HepG2 (cell line): ENCODE measurements around the gene BCL2. TPM values are rescaled to one million over a fixed set of nuclear protein-coding genes. Genes with fewer than 3 reads are reported as not detected.

Experiments
- ATAC-seq: fragments of 200-7000 bp; cut with Tn5 transposase; 3 replicates; pipeline ENCODE4 v1.9.1; 2020; ENCODE audit warnings: mild to moderate bottlenecking, moderate library complexity
- BruUV-seq: library from RNA; stranded (reverse); fragments of 400-500 nt; replicated peaks from 2 replicates; lab custom pipeline; 2021; lab: Mats Ljungman, UMichigan
- CTCF ChIA-PET: fragments of 300-600 bp; formaldehyde crosslinking; extraction: SDS; loops from one replicate; lab custom pipeline; 2021; ENCODE audit warnings: low total read pairs, inconsistent platforms, low intra/inter-chr PET ratio; lab: Yijun Ruan, JAX
- POLR2A ChIA-PET: fragments of 350-600 bp; sonication (Branson Sonifier 250); formaldehyde crosslinking; loops from one replicate; lab custom pipeline; 2020; ENCODE audit warnings: antibody characterized with exemption, inconsistent platforms; lab: Yijun Ruan, JAX
- DNase-seq: peaks from one replicate; pipeline ENCODE4 v3.0.0-alpha.2; 2015; ENCODE audit warnings: low spot score
- FAIRE-seq: peaks from 3 replicates; lab custom pipeline; 2011; peaks lifted over from hg19 to GRCh38; lab: Jason Lieb, UNC
- H2AFZ ChIP-seq: one replicate; pipeline ENCODE4 v1.6.1; 2011; ENCODE audit warnings: low read length, inconsistent platforms
- H3K27ac ChIP-seq: fragments of 300-600 bp; 3 replicates; pipeline ENCODE4 v1.8.0; 2011; ENCODE audit warnings: mixed run types, mild to moderate bottlenecking, mixed read lengths, low read length, inconsistent platforms; ENCODE audit not compliant: insufficient read depth; ENCODE audit errors: extremely low read length
- H3K27me3 ChIP-seq, 2 experiments: fragments of 200-600 bp in 1 of 2; 2 replicates in 1 of 2; 3 replicates in 1 of 2; pipeline versions ENCODE4 v1.6.0 to v1.8.0; 2011; ENCODE audit warnings: low read length in 2 of 2, mild to moderate bottlenecking in 2 of 2, moderate library complexity in 2 of 2, inconsistent platforms in 1 of 2; ENCODE audit not compliant: insufficient read depth in 2 of 2, control insufficient read depth in 1 of 2
- H3K36me3 ChIP-seq, 2 experiments: fragments of 200-600 bp in 1 of 2; replicated peaks in 1 of 2; 2 replicates in 1 of 2; 3 replicates in 1 of 2; pipeline versions ENCODE4 v1.5.1 to v1.8.0; 2011; ENCODE audit warnings: low read length in 2 of 2, inconsistent platforms in 1 of 2; ENCODE audit not compliant: insufficient read depth in 2 of 2, control insufficient read depth in 1 of 2
- H3K4me1 ChIP-seq: 2 replicates; pipeline ENCODE4 v1.5.1; 2012; ENCODE audit warnings: low read length, inconsistent platforms; ENCODE audit not compliant: insufficient read depth
- H3K4me2 ChIP-seq: 2 replicates; pipeline ENCODE4 v1.6.0; 2011; ENCODE audit warnings: low read depth, low read length, inconsistent platforms
- H3K4me3 ChIP-seq, 3 experiments: fragments of 200-600 bp in 1 of 3; sonication (generic), shearing (Covaris generic) in 1 of 3; replicated peaks in 1 of 3; 2 replicates each; pipeline ENCODE4 v1.5.1; 2011 to 2016; ENCODE audit warnings: low read length in 3 of 3, inconsistent platforms in 2 of 3, low read depth in 2 of 3, mild to moderate bottlenecking in 2 of 3, control low read depth in 1 of 3, mixed read lengths in 1 of 3; ENCODE audit not compliant: insufficient read depth in 1 of 3
- H3K79me2 ChIP-seq: one replicate; pipeline ENCODE4 v1.6.1; 2011; ENCODE audit warnings: low read length, inconsistent platforms; ENCODE audit not compliant: insufficient read depth
- H3K9ac ChIP-seq: 2 replicates; pipeline ENCODE4 v1.6.0; 2011; ENCODE audit warnings: mild to moderate bottlenecking, low read depth, low read length, inconsistent platforms; ENCODE audit not compliant: insufficient read depth
- H3K9me3 ChIP-seq: 2 replicates; pipeline ENCODE4 v1.5.1; 2012; ENCODE audit warnings: mild to moderate bottlenecking, low read length
- H4K20me1 ChIP-seq: 2 replicates; pipeline ENCODE4 v1.6.0; 2011; ENCODE audit warnings: inconsistent platforms, mild to moderate bottlenecking, low read length, moderate library complexity; ENCODE audit not compliant: insufficient read depth
- CTCF ChIP-seq: sonication (generic); formaldehyde crosslinking; IDR thresholded peaks from 2 replicates; pipeline ENCODE4 v1.5.0; 2020; ENCODE audit warnings: mild to moderate bottlenecking, missing genetic modification reagents, moderate library complexity
- EHMT2 ChIP-seq: fragments of 200-600 bp; sonication (generic); IDR thresholded peaks from 2 replicates; pipeline ENCODE4 v1.7.0; 2017; ENCODE audit warnings: antibody characterized with exemption, low read depth, low read length, borderline replicate concordance
- ELK4 ChIP-seq: sonication (generic); formaldehyde crosslinking; IDR thresholded peaks from 2 replicates; pipeline ENCODE4 v1.9.0; 2021; ENCODE audit warnings: missing genetic modification reagents, borderline replicate concordance
- GATAD2A ChIP-seq: IDR thresholded peaks from 2 replicates; pipeline ENCODE4 v1.6.1; 2016
- GMEB2 ChIP-seq: IDR thresholded peaks from 2 replicates; pipeline ENCODE4 v1.6.1; 2016; ENCODE audit warnings: missing biosample characterization, missing genetic modification reagents, low read depth
- JUN ChIP-seq: sonication (generic); formaldehyde crosslinking; IDR thresholded peaks from 2 replicates; pipeline ENCODE4 v1.4.0; 2020; ENCODE audit warnings: mild to moderate bottlenecking, missing genetic modification reagents
- MBD4 ChIP-seq: IDR thresholded peaks from 2 replicates; pipeline ENCODE4 v1.6.1; 2012; ENCODE audit warnings: low read length, inconsistent platforms, borderline replicate concordance
- SMC3 ChIP-seq: IDR thresholded peaks from 2 replicates; pipeline ENCODE4 v1.6.1; 2011; ENCODE audit warnings: low read length, improper control_type of control experiment
- STAG1 ChIP-seq: sonication (generic); formaldehyde crosslinking; IDR thresholded peaks from 2 replicates; pipeline ENCODE4 v1.4.0; 2020; ENCODE audit warnings: missing genetic modification reagents
- ZNF292 ChIP-seq: sonication (generic); formaldehyde crosslinking; IDR thresholded peaks from 2 replicates; pipeline ENCODE4 v1.8.1; 2022; ENCODE audit warnings: mild to moderate bottlenecking, low read depth, missing genetic modification reagents, borderline replicate concordance
- ZNF335 ChIP-seq: sonication (generic); formaldehyde crosslinking; IDR thresholded peaks from 2 replicates; pipeline ENCODE4 v1.4.0; 2020; ENCODE audit warnings: missing genetic modification reagents
- ZNF343 ChIP-seq: sonication (generic); formaldehyde crosslinking; IDR thresholded peaks from 2 replicates; pipeline ENCODE4 v1.4.0; 2020; ENCODE audit warnings: mild to moderate bottlenecking, missing genetic modification reagents
- ZNF580 ChIP-seq: IDR thresholded peaks from 2 replicates; pipeline ENCODE4 v1.6.1; 2016; ENCODE audit warnings: low read depth, borderline replicate concordance
- ZNF740 ChIP-seq: sonication (generic); formaldehyde crosslinking; IDR thresholded peaks from 2 replicates; pipeline ENCODE4 v1.4.0; 2020; ENCODE audit warnings: missing genetic modification reagents
- WGBS: methylation state at CpG from one replicate; pipeline ENCODE4 v1.1.6; 2017; ENCODE audit warnings: low lambda C conversion rate; 5-methylcytosine and 5-hydroxymethylcytosine counted together
- in situ Hi-C: cut with HindIII; loops from 2 replicates; pipeline ENCODE4 v1.10.0; 2017; ENCODE audit warnings: low pct_unique_long_range_greater_than_20kb; ENCODE audit not compliant: extremely low pct_ligation_motif_present
- intact Hi-C: fragments of 100-400 bp; cut with micrococcal nuclease; formaldehyde crosslinking; loops from one replicate; pipeline ENCODE4 v1.10.0; 2022; ENCODE audit not compliant: unreplicated experiment
- polyA plus RNA-seq, 8 experiments: library from polyadenylated mRNA; depleted of rRNA in 3 of 8; stranded (reverse) in 7 of 8; unstranded in 1 of 8; fragments of >200 nt; fragmentation: Illumina TruSeq in 4 of 8; extraction: Trizol in 4 of 8; gene quantifications; 2 replicates each; pipeline versions ENCODE4 v1.2.1 to v1.2.3, GENCODE V29; 2011 to 2016; ENCODE audit warnings: low read depth in 4 of 8, missing spikeins in 1 of 8, mixed read lengths in 1 of 8; ENCODE audit not compliant: insufficient read depth in 1 of 8
- total RNA-seq, 5 experiments: library from RNA; depleted of rRNA; stranded (reverse); fragments of >200 nt; fragmentation: Illumina TruSeq; extraction: Trizol; gene quantifications; 2 replicates each; pipeline ENCODE4 v1.2.3, GENCODE V29; 2016; ENCODE audit warnings: low read depth in 1 of 5

BCL2 gene
- total and polyA plus RNA-seq, 2 of the 13 experiments (the other 11 are each of a cell fraction or from before 2014, with no cell fraction given): 0.07 to 0.53 TPM

- H3K4me3 ChIP-seq: no peak overlapping the region
- CTCF ChIA-PET: interaction anchor here (0.7 to 2.0 kb wide), 3 partner anchors 192 to 308 kb away, joined by 3 to 13 read pairs (median 4); no protein-coding TSS in a partner anchor
- FAIRE-seq: no peak
- WGBS: 20% methylated on average over 7 of the region's 8 CpGs
- H3K4me2 ChIP-seq: no peak overlapping the region
- no peaks in the 10 kb centered on the region for H4K20me1 ChIP-seq
- peak; percentile 49 for TF ChIP-seq STAG1 (CRISPR knock-in tag)
- TF ChIP-seq GATAD2A (CRISPR knock-in tag): no peak
- TF ChIP-seq ZNF343 (CRISPR knock-in tag): no peak
- TF ChIP-seq ZNF292 (CRISPR knock-in tag): no peak
- TF ChIP-seq ZNF740 (CRISPR knock-in tag): no peak
- TF ChIP-seq CTCF (CRISPR knock-in tag): peak; percentile 50
- peak; percentile 35; the same call in 1 of the 2 replicates for TF ChIP-seq SMC3
- no peak for TF ChIP-seq ZNF335 (CRISPR knock-in tag)
- TF ChIP-seq ZNF580: no peak
- TF ChIP-seq ELK4: no peak
- no peak for TF ChIP-seq MBD4
- TF ChIP-seq EHMT2: no peak
- TF ChIP-seq JUN: no peak
- no peak for TF ChIP-seq GMEB2 (CRISPR knock-in tag)
- TF ChIP-seq, all 625 proteins: peak for 3
- Histone ChIP-seq H2AFZ (no peak overlapping the region), H3K9me3 (no peaks in the 10 kb centered on the region), H3K36me3 (no peaks in the 10 kb centered on the region), H3K27me3 (peaks cover 0 to 7% of the 10 kb centered on the region in 2 experiments; a peak in 2 of 5 replicates), H3K27ac (no peak overlapping the region), H3K4me1 (peaks cover 10% of the 10 kb centered on the region), H3K79me2 (no peaks in the 10 kb centered on the region), H3K9ac (no peak overlapping the region)
- ATAC-seq: peak; percentile 70
- DNase-seq: peak; percentile 16
- no TSS peak for BruUV-seq
- intact Hi-C loops: loop anchor here (1.0 kb wide), 2 partner anchors 192 to 308 kb away; no protein-coding TSS in a partner anchor
- POLR2A ChIA-PET: no interaction called here
- in situ Hi-C loops: loop anchor here (10.0 kb wide), 2 partner anchors 183 to 313 kb away; partner anchors contain the start of gene BCL2
These were observed 188.2 kb downstream of the BCL2 start for GRCh38 chr18:63131106-63131958.
